ENCODE measurements around the gene CDR2L. TPM values are rescaled to one million over a fixed set of nuclear protein-coding genes. Genes with fewer than 3 reads are reported as not detected.

Gene CDR2L
- total RNA-seq, 1 experiment from 2014 or later = 39.4 TPM

DNA sequence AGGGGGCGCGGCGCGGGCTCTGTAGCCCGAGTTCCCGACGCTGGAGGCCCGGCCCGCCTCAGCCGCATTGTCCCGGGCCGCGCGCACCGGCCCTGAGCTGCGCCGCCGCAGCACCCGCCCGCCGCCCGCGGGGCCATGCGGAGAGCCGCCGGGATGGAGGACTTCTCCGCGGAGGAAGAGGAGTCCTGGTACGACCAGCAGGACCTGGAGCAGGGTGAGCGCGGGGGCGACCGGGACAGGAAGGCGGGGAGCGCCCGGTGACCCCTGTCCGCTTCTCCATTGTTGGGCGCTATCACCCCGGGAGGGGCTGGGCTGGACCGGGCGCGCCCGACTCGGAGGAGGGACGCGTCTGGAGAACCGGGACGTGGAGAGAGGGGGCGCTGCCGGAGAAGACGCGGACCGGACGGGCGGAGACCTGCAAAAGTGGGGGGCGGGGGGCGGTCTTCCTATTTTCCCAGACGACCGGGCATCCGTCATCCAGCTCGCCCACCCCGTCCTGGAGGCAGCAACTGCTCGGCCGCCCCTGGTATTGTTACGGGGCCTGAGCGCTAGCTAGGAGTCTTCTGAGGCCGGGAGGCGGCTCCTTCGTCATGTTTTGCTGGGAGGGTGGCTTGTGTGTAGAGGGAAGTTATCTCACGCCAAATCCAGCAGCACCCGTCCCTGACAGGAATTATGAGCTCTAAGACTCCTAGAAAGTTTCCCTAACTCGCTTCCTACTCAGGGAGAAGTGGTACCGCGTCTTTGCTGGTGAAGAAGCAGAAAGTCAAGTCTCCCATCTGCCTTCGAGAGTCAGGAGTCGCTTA, 678 bp downstream of the CDR2L start:
- intact Hi-C loops (cut with micrococcal nuclease; ENCODE audit: unreplicated experiment) = no loop called here
- peaks cover 62% of the 10 kb centered on the region for H3K4me1 Mint-ChIP-seq (ENCODE audit: low read depth, unreplicated experiment)
- no peaks in the 10 kb centered on the region for H3K27me3 Mint-ChIP-seq (ENCODE audit: unreplicated experiment)
- H3K9me3 Mint-ChIP-seq (ENCODE audit: low read depth, unreplicated experiment) = no peaks in the 10 kb centered on the region
- H3K4me3 Mint-ChIP-seq (ENCODE audit: low read depth, unreplicated experiment) = peak overlapping the region; percentile 93
- CTCF ChIA-PET = interaction anchor here (1.5 to 3.1 kb wide), 5 partner anchors 14 to 29 kb away, joined by 4 to 18 read pairs (median 12); partner anchors contain the start of genes HID1 and MRPL58
- H3K36me3 Mint-ChIP-seq (ENCODE audit: insufficient read depth, unreplicated experiment) = peaks cover 34% of the 10 kb centered on the region
- TF ChIP-seq CTCF (IDR thresholded peaks at IDR 0.05; ENCODE audit: unreplicated experiment) = no peak
- BruUV-seq (replicated peaks) = TSS peak; percentile 83
- DNase-seq = peak; percentile 77
- peak overlapping the region; percentile 58 for H3K27ac Mint-ChIP-seq (ENCODE audit: unreplicated experiment)

DNA sequence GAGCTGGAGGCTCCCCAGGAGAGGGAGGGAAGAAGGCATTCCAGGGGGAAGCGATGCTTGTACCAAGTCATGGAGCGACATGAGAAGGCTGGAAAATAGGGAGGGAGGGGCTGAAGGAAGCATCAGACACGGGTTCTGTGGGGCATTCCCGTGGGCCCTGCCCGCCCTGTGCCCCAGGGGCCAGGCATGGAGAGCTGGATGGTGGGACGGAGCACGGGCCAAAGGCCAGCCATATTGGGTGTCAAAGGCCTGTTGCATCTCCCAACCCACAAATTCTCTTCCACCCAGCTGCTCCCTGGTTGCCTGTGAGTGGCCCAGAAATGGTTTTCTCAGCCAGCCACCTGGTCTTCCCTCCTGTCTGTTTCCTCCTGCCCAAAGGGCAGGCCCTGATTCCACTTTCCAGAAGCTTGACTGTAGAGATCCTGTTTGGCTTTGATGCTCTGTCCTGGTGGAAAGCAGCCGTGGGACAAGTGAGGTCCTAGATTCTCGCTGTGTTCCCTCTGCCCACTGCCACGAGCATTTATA, 3.2 kb downstream of the CDR2L start:
- DNase-seq = no peak
- Mint-ChIP-seq H3K36me3 (ENCODE audit: insufficient read depth, unreplicated experiment) (peaks cover 35% of the 10 kb centered on the region), H3K27me3 (ENCODE audit: unreplicated experiment) (no peaks in the 10 kb centered on the region), H3K9me3 (ENCODE audit: low read depth, unreplicated experiment) (no peaks in the 10 kb centered on the region), H3K27ac (ENCODE audit: unreplicated experiment) (peak overlapping the region; percentile 82), H3K4me1 (ENCODE audit: low read depth, unreplicated experiment) (peaks cover 57% of the 10 kb centered on the region), H3K4me3 (ENCODE audit: low read depth, unreplicated experiment) (peak overlapping the region; percentile 93)
- intact Hi-C loops (cut with micrococcal nuclease; ENCODE audit: unreplicated experiment) = no loop called here
- no peak for TF ChIP-seq CTCF (IDR thresholded peaks at IDR 0.05; ENCODE audit: unreplicated experiment)
- CTCF ChIA-PET = interaction anchor here (0.6 to 1.4 kb wide), 3 partner anchors 8 to 71 kb away, joined by 3 to 4 read pairs (median 4); no protein-coding TSS in a partner anchor
- no TSS peak for BruUV-seq (replicated peaks)

- peak overlapping the region; percentile 89 for H3K27ac Mint-ChIP-seq (ENCODE audit: unreplicated experiment)
- CTCF ChIA-PET = interaction anchor here (0.7 to 1.7 kb wide), 9 partner anchors 10 to 132 kb away, joined by 3 to 13 read pairs (median 4); partner anchors contain the start of gene MRPL58
- peak overlapping the region; percentile 48 for H3K4me3 Mint-ChIP-seq (ENCODE audit: low read depth, unreplicated experiment)
- H3K9me3 Mint-ChIP-seq (ENCODE audit: low read depth, unreplicated experiment) = no peaks in the 10 kb centered on the region
- intact Hi-C loops (cut with micrococcal nuclease; ENCODE audit: unreplicated experiment) = no loop called here
- peaks cover 34% of the 10 kb centered on the region for H3K36me3 Mint-ChIP-seq (ENCODE audit: insufficient read depth, unreplicated experiment)
- no TSS peak for BruUV-seq (replicated peaks)
- peaks cover 56% of the 10 kb centered on the region for H3K4me1 Mint-ChIP-seq (ENCODE audit: low read depth, unreplicated experiment)
- peak; percentile 43 for DNase-seq
- no peaks in the 10 kb centered on the region for H3K27me3 Mint-ChIP-seq (ENCODE audit: unreplicated experiment)
- no peak for TF ChIP-seq CTCF (IDR thresholded peaks at IDR 0.05; ENCODE audit: unreplicated experiment)
Observed at GRCh38 chr17:74992223-74992622, 4.8 kb downstream of the CDR2L start.

DNA sequence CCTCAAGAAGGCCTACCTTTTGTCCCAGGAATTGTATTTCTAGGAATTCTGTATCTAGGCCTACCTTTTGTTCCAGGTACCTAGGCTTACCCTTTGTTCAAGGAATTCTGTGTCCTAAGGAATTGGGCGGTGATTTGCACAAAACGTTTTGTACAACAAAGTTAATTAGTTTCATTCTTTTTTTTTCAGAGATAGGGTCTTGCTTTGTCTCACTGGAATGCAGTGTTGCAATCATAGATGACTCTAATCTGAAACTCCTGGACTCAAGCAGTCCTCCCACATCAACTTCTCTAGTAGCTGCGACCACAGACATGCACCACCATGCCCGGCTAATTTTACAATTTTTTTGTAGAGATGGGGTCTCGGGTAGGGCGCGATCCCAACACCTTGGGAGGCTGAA, 7.0 kb downstream of the CDR2L start:
- peaks cover 47% of the 10 kb centered on the region for H3K4me1 Mint-ChIP-seq (ENCODE audit: low read depth, unreplicated experiment)
- BruUV-seq (replicated peaks) = no TSS peak
- H3K27ac Mint-ChIP-seq (ENCODE audit: unreplicated experiment) = no peak overlapping the region
- intact Hi-C loops (cut with micrococcal nuclease; ENCODE audit: unreplicated experiment) = no loop called here
- no peak for DNase-seq
- peaks cover 16% of the 10 kb centered on the region for H3K36me3 Mint-ChIP-seq (ENCODE audit: insufficient read depth, unreplicated experiment)
- H3K9me3 Mint-ChIP-seq (ENCODE audit: low read depth, unreplicated experiment) = no peaks in the 10 kb centered on the region
- TF ChIP-seq CTCF (IDR thresholded peaks at IDR 0.05; ENCODE audit: unreplicated experiment) = no peak
- H3K4me3 Mint-ChIP-seq (ENCODE audit: low read depth, unreplicated experiment) = no peak overlapping the region
- CTCF ChIA-PET = interaction anchor here (0.6 to 1.8 kb wide), 2 partner anchors 20 to 226 kb away, joined by 3 to 5 read pairs; no protein-coding TSS in a partner anchor
- no peaks in the 10 kb centered on the region for H3K27me3 Mint-ChIP-seq (ENCODE audit: unreplicated experiment)
